ENCODE data around the gene RGPD8.
"Not testable (repeated sequence)": the region's sequence is repeated elsewhere in the genome, so short reads cannot be mapped to it uniquely, and the experiment has no call there.

DNA sequence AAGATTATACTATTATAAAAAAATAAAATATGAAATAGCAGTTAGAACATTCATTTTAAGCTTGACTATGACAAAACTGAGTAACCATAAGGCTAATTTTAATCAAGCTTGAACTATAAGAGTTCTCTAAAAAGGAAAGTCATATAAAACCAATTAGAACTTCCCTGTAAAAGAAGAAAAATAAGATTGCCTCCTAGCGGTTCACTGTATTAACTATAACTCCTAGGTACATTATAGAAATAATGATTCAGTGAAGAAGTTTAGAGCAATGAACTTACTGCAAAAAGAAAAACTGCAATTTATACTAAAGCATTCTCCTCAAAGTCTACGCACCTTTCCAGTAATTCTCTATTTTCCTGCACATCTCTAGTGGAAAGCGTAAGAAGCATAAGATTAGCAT lies 16.6 kb downstream of the RGPD8 start:
- TF ChIP-seq, protein P1, sequence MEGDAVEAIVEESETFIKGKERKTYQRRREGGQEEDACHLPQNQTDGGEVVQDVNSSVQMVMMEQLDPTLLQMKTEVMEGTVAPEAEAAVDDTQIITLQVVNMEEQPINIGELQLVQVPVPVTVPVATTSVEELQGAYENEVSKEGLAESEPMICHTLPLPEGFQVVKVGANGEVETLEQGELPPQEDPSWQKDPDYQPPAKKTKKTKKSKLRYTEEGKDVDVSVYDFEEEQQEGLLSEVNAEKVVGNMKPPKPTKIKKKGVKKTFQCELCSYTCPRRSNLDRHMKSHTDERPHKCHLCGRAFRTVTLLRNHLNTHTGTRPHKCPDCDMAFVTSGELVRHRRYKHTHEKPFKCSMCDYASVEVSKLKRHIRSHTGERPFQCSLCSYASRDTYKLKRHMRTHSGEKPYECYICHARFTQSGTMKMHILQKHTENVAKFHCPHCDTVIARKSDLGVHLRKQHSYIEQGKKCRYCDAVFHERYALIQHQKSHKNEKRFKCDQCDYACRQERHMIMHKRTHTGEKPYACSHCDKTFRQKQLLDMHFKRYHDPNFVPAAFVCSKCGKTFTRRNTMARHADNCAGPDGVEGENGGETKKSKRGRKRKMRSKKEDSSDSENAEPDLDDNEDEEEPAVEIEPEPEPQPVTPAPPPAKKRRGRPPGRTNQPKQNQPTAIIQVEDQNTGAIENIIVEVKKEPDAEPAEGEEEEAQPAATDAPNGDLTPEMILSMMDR (conservative IDR thresholded peaks at IDR 0.05; ENCODE audit: low read depth, low read length): not testable (repeated sequence)
- TF ChIP-seq EZH2phosphoT487 (IDR thresholded peaks at IDR 0.05; ENCODE audit: borderline replicate concordance, low read length); EZH2 (IDR thresholded peaks at IDR 0.05; ENCODE audit: low read length, unreplicated experiment): not testable (repeated sequence)

Data from PC-3 (cell line).